ENCODE results near the gene LAMA2. TPM values are rescaled to one million over a fixed set of nuclear protein-coding genes. Genes with fewer than 3 reads are reported as not detected.

Gene LAMA2
- total RNA-seq, 1 donor from 2014 or later = 1.8 TPM

DNA sequence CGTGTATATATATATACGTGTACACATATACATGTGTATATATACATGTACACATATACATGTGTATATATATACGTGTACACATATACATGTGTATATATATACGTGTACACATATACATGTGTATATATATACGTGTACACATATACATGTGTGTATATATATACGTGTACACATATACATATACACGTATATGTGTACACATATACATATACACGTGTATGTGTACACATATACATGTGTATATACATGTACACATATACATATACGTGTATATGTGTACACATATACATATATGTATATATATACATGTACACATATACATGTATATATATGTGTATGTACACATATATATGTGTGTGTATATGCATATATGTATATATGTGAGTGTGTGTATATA is 317.2 kb downstream of the LAMA2 start:
- no peak overlapping the region for H2AFZ ChIP-seq (ENCODE audit: low read depth, low read length)
- Mint-ChIP-seq H3K36me3 (ENCODE audit: low read depth, unreplicated experiment) (no peaks in the 10 kb centered on the region), H3K4me1 (ENCODE audit: low read depth, unreplicated experiment) (peaks cover 3% of the 10 kb centered on the region), H3K9me3 (ENCODE audit: unreplicated experiment) (no peaks in the 10 kb centered on the region), H3K27me3 (ENCODE audit: low read depth, unreplicated experiment) (peaks cover 1% of the 10 kb centered on the region), H3K4me3 (ENCODE audit: unreplicated experiment) (no peak overlapping the region), H3K27ac (ENCODE audit: unreplicated experiment) (no peak overlapping the region)
- no peak for TF ChIP-seq EZH2 (IDR thresholded peaks at IDR 0.05; ENCODE audit: insufficient read depth, low read length)
- TF ChIP-seq, protein P1, sequence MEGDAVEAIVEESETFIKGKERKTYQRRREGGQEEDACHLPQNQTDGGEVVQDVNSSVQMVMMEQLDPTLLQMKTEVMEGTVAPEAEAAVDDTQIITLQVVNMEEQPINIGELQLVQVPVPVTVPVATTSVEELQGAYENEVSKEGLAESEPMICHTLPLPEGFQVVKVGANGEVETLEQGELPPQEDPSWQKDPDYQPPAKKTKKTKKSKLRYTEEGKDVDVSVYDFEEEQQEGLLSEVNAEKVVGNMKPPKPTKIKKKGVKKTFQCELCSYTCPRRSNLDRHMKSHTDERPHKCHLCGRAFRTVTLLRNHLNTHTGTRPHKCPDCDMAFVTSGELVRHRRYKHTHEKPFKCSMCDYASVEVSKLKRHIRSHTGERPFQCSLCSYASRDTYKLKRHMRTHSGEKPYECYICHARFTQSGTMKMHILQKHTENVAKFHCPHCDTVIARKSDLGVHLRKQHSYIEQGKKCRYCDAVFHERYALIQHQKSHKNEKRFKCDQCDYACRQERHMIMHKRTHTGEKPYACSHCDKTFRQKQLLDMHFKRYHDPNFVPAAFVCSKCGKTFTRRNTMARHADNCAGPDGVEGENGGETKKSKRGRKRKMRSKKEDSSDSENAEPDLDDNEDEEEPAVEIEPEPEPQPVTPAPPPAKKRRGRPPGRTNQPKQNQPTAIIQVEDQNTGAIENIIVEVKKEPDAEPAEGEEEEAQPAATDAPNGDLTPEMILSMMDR (IDR thresholded peaks at IDR 0.05; ENCODE audit: insufficient read depth, low read depth, low read length) = no peak
- no peak overlapping the region for H3K4me3 ChIP-seq (ENCODE audit: insufficient read depth, low read depth, low read length)
- no peak overlapping the region for H3K27ac ChIP-seq (ENCODE audit: low read depth, low read length)
- no peak for DNase-seq (ENCODE audit: low read depth)
- H3K9me3 ChIP-seq (ENCODE audit: insufficient read depth, low read depth, low read length) = no peaks in the 10 kb centered on the region
- H3K9ac ChIP-seq (ENCODE audit: low read length) = no peak overlapping the region
- peaks cover 5% of the 10 kb centered on the region for H3K4me1 ChIP-seq (ENCODE audit: insufficient read depth, low read length)
- no peaks in the 10 kb centered on the region for H3K27me3 ChIP-seq (ENCODE audit: insufficient read depth, low read length)
- FAIRE-seq = no peak
- H4K20me1 ChIP-seq (ENCODE audit: insufficient read depth, low read length) = no peaks in the 10 kb centered on the region
- no peaks in the 10 kb centered on the region for H3K36me3 ChIP-seq (ENCODE audit: insufficient read depth, low read length)
- no peaks in the 10 kb centered on the region for H3K79me2 ChIP-seq (ENCODE audit: insufficient read depth, low read length)
- no peak overlapping the region for H3K4me2 ChIP-seq (ENCODE audit: low read length)

DNA sequence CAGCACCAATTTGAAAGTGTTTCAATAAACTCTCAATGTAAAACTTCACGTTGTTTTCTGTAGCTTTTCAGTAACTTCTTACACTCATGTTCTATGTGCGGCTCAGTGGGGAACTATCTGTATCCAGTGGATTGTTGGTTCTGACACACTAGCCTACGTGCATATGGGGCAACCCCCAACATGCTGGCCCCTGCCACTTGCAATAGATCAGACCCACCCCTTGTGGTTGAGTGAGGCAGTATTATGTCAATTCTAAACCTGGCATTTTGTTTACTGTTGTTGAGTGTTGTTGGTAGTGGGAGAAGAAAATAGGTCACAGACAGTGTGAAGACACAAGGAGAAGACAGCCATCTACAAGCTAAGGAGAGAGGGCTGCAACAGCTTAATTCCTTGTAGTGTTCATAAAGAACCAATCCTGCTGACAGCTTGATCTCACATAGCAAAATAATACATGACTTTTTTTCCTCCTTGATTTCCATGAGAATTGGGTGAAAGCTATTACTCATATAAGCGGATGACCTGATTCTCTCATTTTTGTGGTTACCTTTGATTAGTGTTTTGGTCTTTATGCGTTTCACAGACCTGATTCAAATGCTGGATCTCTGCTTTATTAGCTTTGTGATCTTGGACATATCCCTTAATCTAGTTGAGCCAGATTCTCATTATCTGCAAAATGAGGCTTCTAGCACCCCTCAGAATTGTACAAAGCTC is 320.4 kb downstream of the LAMA2 start:
- peak overlapping the region; percentile 5 for H3K4me2 ChIP-seq (ENCODE audit: low read length)
- Mint-ChIP-seq H3K9me3 (ENCODE audit: unreplicated experiment) (no peaks in the 10 kb centered on the region), H3K27me3 (ENCODE audit: low read depth, unreplicated experiment) (peaks cover 1% of the 10 kb centered on the region), H3K4me1 (ENCODE audit: low read depth, unreplicated experiment) (peaks cover 3% of the 10 kb centered on the region), H3K4me3 (ENCODE audit: unreplicated experiment) (no peak overlapping the region), H3K36me3 (ENCODE audit: low read depth, unreplicated experiment) (no peaks in the 10 kb centered on the region), H3K27ac (ENCODE audit: unreplicated experiment) (no peak overlapping the region)
- no peaks in the 10 kb centered on the region for H3K36me3 ChIP-seq (ENCODE audit: insufficient read depth, low read length)
- peaks cover 5% of the 10 kb centered on the region for H3K4me1 ChIP-seq (ENCODE audit: insufficient read depth, low read length)
- no peaks in the 10 kb centered on the region for H3K27me3 ChIP-seq (ENCODE audit: insufficient read depth, low read length)
- FAIRE-seq (peak; percentile 68), DNase-seq (ENCODE audit: low read depth) (peak; percentile 60)
- no peaks in the 10 kb centered on the region for H3K79me2 ChIP-seq (ENCODE audit: insufficient read depth, low read length)
- H4K20me1 ChIP-seq (ENCODE audit: insufficient read depth, low read length) = no peaks in the 10 kb centered on the region
- H2AFZ ChIP-seq (ENCODE audit: low read depth, low read length) = no peak overlapping the region
- no peak overlapping the region for H3K4me3 ChIP-seq (ENCODE audit: insufficient read depth, low read depth, low read length)
- TF ChIP-seq, protein P1 (IDR thresholded peaks at IDR 0.05; ENCODE audit: insufficient read depth, low read depth, low read length) = no peak
- TF ChIP-seq EZH2 (IDR thresholded peaks at IDR 0.05; ENCODE audit: insufficient read depth, low read length) = no peak
- no peak overlapping the region for H3K27ac ChIP-seq (ENCODE audit: low read depth, low read length)
- no peak overlapping the region for H3K9ac ChIP-seq (ENCODE audit: low read length)
- H3K9me3 ChIP-seq (ENCODE audit: insufficient read depth, low read depth, low read length) = no peaks in the 10 kb centered on the region

DNA sequence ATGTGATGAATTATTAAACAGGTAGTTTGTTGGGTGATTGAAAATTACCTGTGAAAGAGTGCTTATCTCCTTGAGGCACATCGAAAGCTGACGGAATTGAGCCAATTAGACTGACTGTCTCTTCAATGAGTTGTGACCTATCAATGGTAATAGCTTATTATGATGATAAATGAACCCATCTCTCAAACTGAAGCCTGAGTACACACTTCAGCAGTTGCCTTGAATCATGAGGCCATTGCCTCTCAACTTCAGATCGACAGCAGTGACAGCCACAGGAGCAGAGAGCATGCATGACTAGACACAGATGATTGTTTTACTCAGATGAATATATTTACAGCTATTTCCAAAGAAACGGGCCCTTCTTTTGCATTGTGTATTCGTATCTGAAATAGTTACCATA is 323.9 kb downstream of the LAMA2 start:
- no peak overlapping the region for H3K4me3 Mint-ChIP-seq (ENCODE audit: unreplicated experiment)
- Histone ChIP-seq H3K9me3 (ENCODE audit: insufficient read depth, low read depth, low read length) (no peaks in the 10 kb centered on the region), H3K79me2 (ENCODE audit: insufficient read depth, low read length) (no peaks in the 10 kb centered on the region), H3K4me1 (ENCODE audit: insufficient read depth, low read length) (peaks cover 5% of the 10 kb centered on the region), H4K20me1 (ENCODE audit: insufficient read depth, low read length) (no peaks in the 10 kb centered on the region), H3K36me3 (ENCODE audit: insufficient read depth, low read length) (no peaks in the 10 kb centered on the region), H3K27ac (ENCODE audit: low read depth, low read length) (no peak overlapping the region), H3K4me3 (ENCODE audit: insufficient read depth, low read depth, low read length) (no peak overlapping the region), H2AFZ (ENCODE audit: low read depth, low read length) (no peak overlapping the region), H3K27me3 (ENCODE audit: insufficient read depth, low read length) (no peaks in the 10 kb centered on the region), H3K4me2 (ENCODE audit: low read length) (no peak overlapping the region), H3K9ac (ENCODE audit: low read length) (no peak overlapping the region)
- FAIRE-seq (no peak), DNase-seq (ENCODE audit: low read depth) (no peak)
- no peaks in the 10 kb centered on the region for H3K27me3 Mint-ChIP-seq (ENCODE audit: low read depth, unreplicated experiment)
- H3K9me3 Mint-ChIP-seq (ENCODE audit: unreplicated experiment) = no peaks in the 10 kb centered on the region
- H3K27ac Mint-ChIP-seq (ENCODE audit: unreplicated experiment) = no peak overlapping the region
- no peak for TF ChIP-seq EZH2 (IDR thresholded peaks at IDR 0.05; ENCODE audit: insufficient read depth, low read length)
- TF ChIP-seq, protein P1 (IDR thresholded peaks at IDR 0.05; ENCODE audit: insufficient read depth, low read depth, low read length) = no peak
- no peaks in the 10 kb centered on the region for H3K36me3 Mint-ChIP-seq (ENCODE audit: low read depth, unreplicated experiment)
- H3K4me1 Mint-ChIP-seq (ENCODE audit: low read depth, unreplicated experiment) = peaks cover 3% of the 10 kb centered on the region
